Endothelial cell of umbilical vein (primary cell): Measurements from ENCODE around the gene CTIF.

Source experiments
- EZH2 ChIP-seq: IDR thresholded peaks from 2 replicates; pipeline ENCODE4 v1.6.1; 2012; ENCODE audit warnings: borderline replicate concordance, low read depth, mild to moderate bottlenecking, moderate library complexity, low read length, inconsistent platforms; ENCODE audit not compliant: severe bottlenecking
- MAX ChIP-seq: IDR thresholded peaks from 2 replicates; pipeline ENCODE4 v1.6.1; 2011; ENCODE audit not compliant: insufficient read depth, insufficient read length
- POLR2A ChIP-seq: IDR thresholded peaks from 2 replicates; pipeline ENCODE4 v1.6.1; 2012; ENCODE audit warnings: low read depth, mild to moderate bottlenecking, control low read depth, low read length
- TF ChIP-seq, protein P1 (sequence below), 2 donors: IDR thresholded peaks; 1 replicate in 1 of 2; 2 replicates in 1 of 2; pipeline ENCODE4 v1.5.1; 2011; ENCODE audit warnings: low read length in 2 of 2, mild to moderate bottlenecking in 2 of 2, moderate library complexity in 2 of 2, control low read depth in 1 of 2, inconsistent platforms in 1 of 2, low read depth in 1 of 2; ENCODE audit not compliant: insufficient read depth in 1 of 2; ENCODE audit errors: extremely low read depth in 1 of 2

DNA sequence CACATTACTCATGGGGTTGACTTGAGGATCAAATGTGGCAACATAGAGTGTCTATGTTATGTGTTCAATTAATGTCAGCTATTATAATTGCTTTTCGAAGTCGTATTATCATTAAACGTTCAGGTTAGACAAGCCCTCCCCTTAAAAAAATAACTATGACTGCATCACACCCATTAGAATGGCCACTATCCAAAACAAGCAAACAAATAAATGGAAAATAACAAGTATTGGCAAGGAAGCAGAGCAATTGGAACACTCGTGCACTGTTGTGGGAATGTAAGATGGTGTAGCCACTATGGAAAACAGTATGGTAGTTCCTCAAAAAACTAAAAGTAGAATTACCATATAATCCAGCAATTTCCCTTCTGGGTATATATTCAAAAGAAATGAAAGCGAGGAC is 10.0 kb upstream of the CTIF start:
- TF ChIP-seq, protein P1, sequence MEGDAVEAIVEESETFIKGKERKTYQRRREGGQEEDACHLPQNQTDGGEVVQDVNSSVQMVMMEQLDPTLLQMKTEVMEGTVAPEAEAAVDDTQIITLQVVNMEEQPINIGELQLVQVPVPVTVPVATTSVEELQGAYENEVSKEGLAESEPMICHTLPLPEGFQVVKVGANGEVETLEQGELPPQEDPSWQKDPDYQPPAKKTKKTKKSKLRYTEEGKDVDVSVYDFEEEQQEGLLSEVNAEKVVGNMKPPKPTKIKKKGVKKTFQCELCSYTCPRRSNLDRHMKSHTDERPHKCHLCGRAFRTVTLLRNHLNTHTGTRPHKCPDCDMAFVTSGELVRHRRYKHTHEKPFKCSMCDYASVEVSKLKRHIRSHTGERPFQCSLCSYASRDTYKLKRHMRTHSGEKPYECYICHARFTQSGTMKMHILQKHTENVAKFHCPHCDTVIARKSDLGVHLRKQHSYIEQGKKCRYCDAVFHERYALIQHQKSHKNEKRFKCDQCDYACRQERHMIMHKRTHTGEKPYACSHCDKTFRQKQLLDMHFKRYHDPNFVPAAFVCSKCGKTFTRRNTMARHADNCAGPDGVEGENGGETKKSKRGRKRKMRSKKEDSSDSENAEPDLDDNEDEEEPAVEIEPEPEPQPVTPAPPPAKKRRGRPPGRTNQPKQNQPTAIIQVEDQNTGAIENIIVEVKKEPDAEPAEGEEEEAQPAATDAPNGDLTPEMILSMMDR (IDR thresholded peaks at IDR 0.05; ENCODE audit: extremely low read depth in 1 of 2, insufficient read depth in 1 of 2, low read depth in 1 of 2, low read length in 2 of 2): no peak
- TF ChIP-seq MAX (no peak), POLR2A (no peak), EZH2 (no peak)
